HCT116 (cell line): ENCODE results near the gene MIA2. TPM values are rescaled to one million over a fixed set of nuclear protein-coding genes. Genes with fewer than 3 reads are reported as not detected.

Experiments
- ATAC-seq: fragments of 200-7000 bp; cut with Tn5 transposase; 2 replicates; pipeline ENCODE4 v1.9.1; 2020; ENCODE audit warnings: mild to moderate bottlenecking, moderate library complexity
- BruUV-seq: library from RNA; stranded (reverse); fragments of 400-500 nt; replicated peaks from 2 replicates; lab custom pipeline; 2021; lab: Mats Ljungman, UMichigan
- CTCF ChIA-PET: fragments of 300-600 bp; sonication (Branson Sonifier 250); formaldehyde crosslinking; loops from one replicate; lab custom pipeline; 2021; ENCODE audit warnings: antibody characterized with exemption; lab: Charles Lee
- POLR2A ChIA-PET: fragments of 300-600, 350-600 bp; sonication (Branson Sonifier 250); formaldehyde crosslinking; loops from one replicate; lab custom pipeline; 2021; ENCODE audit warnings: antibody characterized with exemption; lab: Charles Lee
- RAD21 ChIA-PET, 2 experiments: fragments of 300-600 bp; sonication (Branson Sonifier 250); formaldehyde crosslinking; loops; one replicate each; lab custom pipeline; 2023; ENCODE audit warnings: low total read pairs in 2 of 2; ENCODE audit not compliant: uncharacterized antibody in 2 of 2, unreplicated experiment in 2 of 2, low non-redundant PET in 1 of 2; lab: Charles Lee
- DNase-seq: peaks from one replicate; pipeline ENCODE4 v3.0.0-alpha.2; 2010; ENCODE audit warnings: low read depth, low spot score
- H2AFZ ChIP-seq: fragments of 200-600 bp; shearing (Covaris generic), sonication (generic); 2 replicates; pipeline ENCODE4 v1.6.1; 2017; ENCODE audit warnings: low read depth, mixed run types, mixed read lengths, antibody characterized with exemption, low read length; ENCODE audit not compliant: poor library complexity, severe bottlenecking
- H3K27ac ChIP-seq: 2 replicates; pipeline ENCODE4 v1.5.1; 2012; ENCODE audit warnings: low read depth, low read length
- H3K27me3 ChIP-seq: fragments of 200-600 bp; sonication (generic); 2 replicates; pipeline ENCODE4 v1.6.1; 2016; ENCODE audit warnings: mixed run types, low read length, mixed read lengths; ENCODE audit not compliant: insufficient read depth
- H3K36me3 ChIP-seq, 2 experiments: fragments of 200-500 bp in 1 of 2; fragments of 200-600 bp in 1 of 2; sonication (Bioruptor generic) in 1 of 2; sonication (generic) in 1 of 2; 2 replicates each; pipeline versions ENCODE4 v1.5.1 to v1.6.1; 2014 to 2016; ENCODE audit warnings: low read length in 2 of 2, inconsistent platforms in 1 of 2, mixed read lengths in 1 of 2, mixed run types in 1 of 2; ENCODE audit not compliant: insufficient read depth in 2 of 2, control insufficient read depth in 1 of 2
- H3K4me1 ChIP-seq, 2 experiments: fragments of 200-600 bp in 1 of 2; sonication (generic) in 1 of 2; 2 replicates each; pipeline versions ENCODE4 v1.5.1 to v1.6.1; 2012 to 2017; ENCODE audit warnings: low read length in 2 of 2, inconsistent platforms in 1 of 2, mild to moderate bottlenecking in 1 of 2, mixed read lengths in 1 of 2, mixed run types in 1 of 2, moderate library complexity in 1 of 2; ENCODE audit not compliant: insufficient read depth in 2 of 2, control insufficient read depth in 1 of 2
- H3K4me2 ChIP-seq: fragments of 200-600 bp; sonication (generic); 2 replicates; pipeline ENCODE4 v1.6.1; 2017; ENCODE audit warnings: mixed run types, low read length, mixed read lengths
- H3K4me3 ChIP-seq, 2 experiments: fragments of 200-600 bp in 1 of 2; sonication (generic) in 1 of 2; replicated peaks in 1 of 2; 2 replicates each; pipeline ENCODE4 v1.5.1; 2011 to 2016; ENCODE audit warnings: low read length in 2 of 2, control low read depth in 1 of 2, low read depth in 1 of 2, mild to moderate bottlenecking in 1 of 2, mixed read lengths in 1 of 2, mixed run types in 1 of 2
- H3K79me2 ChIP-seq: fragments of 200-600 bp; sonication (generic); 2 replicates; pipeline ENCODE4 v1.6.1; 2017; ENCODE audit warnings: mild to moderate bottlenecking, mixed run types, low read length, moderate library complexity, mixed read lengths; ENCODE audit not compliant: insufficient read depth
- H3K9ac ChIP-seq: fragments of 200-600 bp; sonication (generic); 2 replicates; pipeline ENCODE4 v1.6.1; 2016; ENCODE audit warnings: low read length, mixed read lengths
- H3K9me2 ChIP-seq: fragments of 200-600 bp; sonication (generic), shearing (Covaris generic); 2 replicates; pipeline ENCODE4 v1.6.1; 2017; ENCODE audit warnings: mixed run types, mild to moderate bottlenecking, moderate library complexity; ENCODE audit not compliant: insufficient read depth
- H3K9me3 ChIP-seq, 2 experiments: fragments of 200-500 bp in 1 of 2; fragments of 200-600 bp in 1 of 2; sonication (Bioruptor generic) in 1 of 2; sonication (generic) in 1 of 2; 2 replicates each; pipeline ENCODE4 v1.6.1; 2014 to 2017; ENCODE audit warnings: low read length in 2 of 2, mixed read lengths in 2 of 2, inconsistent platforms in 1 of 2, low read depth in 1 of 2, mild to moderate bottlenecking in 1 of 2, mixed run types in 1 of 2, moderate library complexity in 1 of 2; ENCODE audit not compliant: control insufficient read depth in 1 of 2, insufficient read depth in 1 of 2
- H4K20me1 ChIP-seq: fragments of 200-600 bp; sonication (generic), shearing (Covaris generic); 2 replicates; pipeline ENCODE4 v1.6.1; 2017; ENCODE audit warnings: mixed run types, mild to moderate bottlenecking, moderate library complexity; ENCODE audit not compliant: insufficient read depth
- ATF3 ChIP-seq: IDR thresholded peaks from 2 replicates; pipeline ENCODE4 v1.6.1; 2012
- CTCF ChIP-seq, 3 experiments: fragments of 200-600 bp in 1 of 3; sonication (generic) in 1 of 3; IDR thresholded peaks in 2 of 3; conservative IDR thresholded peaks in 1 of 3; 2 replicates each; pipeline ENCODE4 v1.5.1; 2012 to 2017; ENCODE audit warnings: low read depth in 2 of 3, low read length in 2 of 3, antibody characterized with exemption in 1 of 3, borderline replicate concordance in 1 of 3, control low read depth in 1 of 3, mild to moderate bottlenecking in 1 of 3, mixed read lengths in 1 of 3, mixed run types in 1 of 3, moderate library complexity in 1 of 3; ENCODE audit not compliant: insufficient read depth in 1 of 3
- ELF1 ChIP-seq: IDR thresholded peaks from 2 replicates; pipeline ENCODE4 v1.6.1; 2012; ENCODE audit warnings: low read depth, borderline replicate concordance
- EZH2 ChIP-seq: fragments of 200-600 bp; sonication (generic); IDR thresholded peaks from 2 replicates; pipeline ENCODE4 v1.6.1; 2017; ENCODE audit warnings: antibody characterized with exemption, mixed run types
- EZH2phosphoT487 ChIP-seq: fragments of 200-600 bp; IDR thresholded peaks from 2 replicates; pipeline ENCODE4 v1.6.1; 2018; ENCODE audit warnings: antibody characterized with exemption, borderline replicate concordance
- FOSL1 ChIP-seq: IDR thresholded peaks from 2 replicates; pipeline ENCODE4 v1.6.1; 2012; ENCODE audit warnings: low read depth
- JUND ChIP-seq: IDR thresholded peaks from 2 replicates; pipeline ENCODE4 v1.6.1; 2012
- MAX ChIP-seq: IDR thresholded peaks from 2 replicates; pipeline ENCODE4 v1.6.1; 2012
- POLR2A ChIP-seq: IDR thresholded peaks from 2 replicates; pipeline ENCODE4 v1.7.0; 2011; ENCODE audit warnings: borderline replicate concordance; ENCODE audit not compliant: insufficient read depth, insufficient read length; ENCODE audit errors: extremely low read depth
- POLR2AphosphoS5 ChIP-seq: IDR thresholded peaks from 2 replicates; pipeline ENCODE4 v1.6.1; 2011; ENCODE audit warnings: mild to moderate bottlenecking, low read depth, low read length, moderate library complexity
- RAD21 ChIP-seq: IDR thresholded peaks from 2 replicates; pipeline ENCODE4 v1.6.1; 2012; ENCODE audit warnings: low read depth, mild to moderate bottlenecking
- SP1 ChIP-seq: IDR thresholded peaks from 2 replicates; pipeline ENCODE4 v1.6.1; 2012; ENCODE audit warnings: low read depth
- YY1 ChIP-seq: IDR thresholded peaks from 2 replicates; pipeline ENCODE4 v1.6.1; 2011; ENCODE audit warnings: low read length, low read depth, moderate library complexity, mild to moderate bottlenecking; ENCODE audit not compliant: insufficient replicate concordance; ENCODE audit errors: extremely low read depth
- ZBTB33 ChIP-seq: IDR thresholded peaks from 2 replicates; pipeline ENCODE4 v1.6.1; 2011; ENCODE audit warnings: mild to moderate bottlenecking, low read length, moderate library complexity; ENCODE audit not compliant: insufficient replicate concordance; ENCODE audit errors: extremely low read depth
- ZFX ChIP-seq: fragments of 450-650 bp; IDR thresholded peaks from 2 replicates; pipeline ENCODE4 v1.6.1; 2017
- ZNF274 ChIP-seq: fragments of 200-500 bp; sonication (Bioruptor generic); IDR thresholded peaks from 2 replicates; pipeline ENCODE4 v1.6.1; 2014; ENCODE audit warnings: mild to moderate bottlenecking, low read depth, low read length, inconsistent platforms
- intact Hi-C: fragments of 100-400 bp; cut with micrococcal nuclease; formaldehyde crosslinking; loops from 2 replicates; pipeline ENCODE4 v1.10.0; 2022
- total RNA-seq: library from RNA; stranded (reverse); gene quantifications from one replicate; pipeline ENCODE4 v1.2.1, GENCODE V29; 2021; ENCODE audit not compliant: unreplicated experiment

The MIA2 gene
- total RNA-seq, 1 experiment from 2014 or later = 31.1 TPM

DNA sequence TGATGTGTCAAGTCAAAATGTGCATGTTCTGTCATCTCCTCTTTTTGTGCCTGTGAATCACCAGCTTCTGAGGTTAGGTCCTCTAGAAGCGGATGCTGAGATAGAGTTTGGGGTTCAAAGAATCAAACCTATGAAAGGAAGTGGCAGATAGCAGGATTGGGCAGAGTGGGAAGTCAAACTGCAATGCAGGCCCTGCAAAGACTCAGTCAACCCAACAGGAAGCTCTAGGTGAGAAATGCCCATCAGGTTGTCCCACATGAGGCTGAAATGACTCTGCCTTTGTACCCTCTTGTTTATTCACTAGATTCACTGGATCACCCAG lies 4.5 kb upstream of the MIA2 start:
- no peak overlapping the region for H3K4me3 ChIP-seq
- no TSS peak for BruUV-seq
- intact Hi-C loops = no loop called here
- H3K4me2 ChIP-seq = no peak overlapping the region
- no peak overlapping the region for H3K9ac ChIP-seq
- H3K27me3 ChIP-seq = no peaks in the 10 kb centered on the region
- ChIA-PET POLR2A (interaction anchor here (1.2 kb wide), 1 partner anchor 59 kb away, joined by 3 read pairs; the partner anchor contains the start of gene TRAPPC6B), RAD21 (no interaction called here), CTCF (no interaction called here)
- DNase-seq = no peak
- peaks cover 13 to 30% of the 10 kb centered on the region in 2 experiments; a peak in 3 of 4 replicates for H3K4me1 ChIP-seq
- ATAC-seq = no peak
- H2AFZ ChIP-seq = no peak overlapping the region
- no peaks in the 10 kb centered on the region; the same call in 1 of the 2 replicates for H3K9me2 ChIP-seq
- H4K20me1 ChIP-seq = no peaks in the 10 kb centered on the region
- H3K9me3 ChIP-seq = no peaks in the 10 kb centered on the region
- H3K36me3 ChIP-seq = no peaks in the 10 kb centered on the region
- H3K79me2 ChIP-seq = no peaks in the 10 kb centered on the region
- no peak for TF ChIP-seq ZFX
- no peak overlapping the region for H3K27ac ChIP-seq

GRCh38 chr14:39229601-39230110 lies 4.1 kb upstream of the MIA2 start:
- Histone ChIP-seq H2AFZ (no peak overlapping the region), H3K4me3 (no peak overlapping the region), H3K79me2 (no peaks in the 10 kb centered on the region), H3K27me3 (no peaks in the 10 kb centered on the region), H3K4me2 (no peak overlapping the region), H3K36me3 (no peaks in the 10 kb centered on the region), H3K27ac (no peak overlapping the region), H3K9me2 (no peaks in the 10 kb centered on the region; the same call in 1 of the 2 replicates), H4K20me1 (no peaks in the 10 kb centered on the region), H3K9ac (no peak overlapping the region), H3K9me3 (no peaks in the 10 kb centered on the region), H3K4me1 (peaks cover 13 to 30% of the 10 kb centered on the region in 2 experiments; a peak in 3 of 4 replicates)
- ChIA-PET RAD21 (no interaction called here), POLR2A (interaction anchor here (1.2 kb wide), 1 partner anchor 60 kb away, joined by 3 read pairs; the partner anchor contains the start of gene TRAPPC6B), CTCF (no interaction called here)
- no peak for TF ChIP-seq POLR2A
- TF ChIP-seq ELF1 = no peak
- no peak for TF ChIP-seq SP1
- no peak for TF ChIP-seq RAD21
- TF ChIP-seq MAX = no peak
- no peak for TF ChIP-seq CTCF (IDR thresholded peaks at IDR 0.05 in 2 of 3, conservative IDR thresholded peaks at IDR 0.05 in 1 of 3; ENCODE audit: borderline replicate concordance in 1 of 3, insufficient read depth in 1 of 3, low read depth in 2 of 3, low read length in 2 of 3)
- TF ChIP-seq EZH2 = no peak
- TF ChIP-seq POLR2AphosphoS5 = no peak
- TF ChIP-seq YY1 = no peak
- TF ChIP-seq ATF3 = no peak
- TF ChIP-seq ZNF274 = no peak
- no peak for TF ChIP-seq JUND
- no peak for TF ChIP-seq FOSL1
- no peak for TF ChIP-seq ZFX
- no peak for TF ChIP-seq EZH2phosphoT487
- no peak for TF ChIP-seq ZBTB33
- DNase-seq (no peak), ATAC-seq (no peak)
- no TSS peak for BruUV-seq
- intact Hi-C loops = loop anchor here (5.0 kb wide), 1 partner anchor 188 kb away; no protein-coding TSS in a partner anchor
